Fibroblast of lung (primary cell): ENCODE results near the gene ERICH2. TPM values are rescaled to one million over a fixed set of nuclear protein-coding genes. Genes with fewer than 3 reads are reported as not detected.

Experiments
- DNase-seq, 2 donors: peaks; one replicate each; pipeline versions ENCODE4 v3.0.0 to v3.0.0-alpha.2; 2010; ENCODE audit warnings: low read depth in 2 of 2
- H2AFZ ChIP-seq: 2 replicates; pipeline ENCODE4 v1.5.1; 2012; ENCODE audit warnings: low read length, control low read depth, inconsistent platforms
- H3K27ac ChIP-seq: 2 replicates; pipeline ENCODE4 v1.5.1; 2011; ENCODE audit warnings: low read length, control low read depth; ENCODE audit not compliant: insufficient read depth
- H3K27me3 ChIP-seq: 2 replicates; pipeline ENCODE4 v1.5.1; 2011; ENCODE audit warnings: mild to moderate bottlenecking, low read length; ENCODE audit not compliant: control insufficient read depth, insufficient read depth
- H3K36me3 ChIP-seq: 2 replicates; pipeline ENCODE4 v1.5.1; 2011; ENCODE audit warnings: low read length; ENCODE audit not compliant: control insufficient read depth, insufficient read depth
- H3K4me1 ChIP-seq: 2 replicates; pipeline ENCODE4 v1.5.1; 2011; ENCODE audit warnings: low read length; ENCODE audit not compliant: control insufficient read depth, insufficient read depth; ENCODE audit errors: extremely low read depth
- H3K4me2 ChIP-seq: 2 replicates; pipeline ENCODE4 v1.5.1; 2011; ENCODE audit warnings: low read length, control low read depth; ENCODE audit not compliant: insufficient read depth; ENCODE audit errors: extremely low read depth
- H3K4me3 ChIP-seq, 4 experiments: fragments of 200-600 bp in 1 of 4; sonication (generic) in 1 of 4; replicated peaks in 1 of 4; 2 replicates each; pipeline ENCODE4 v1.5.1; 2011 to 2016; ENCODE audit warnings: low read length in 4 of 4, low read depth in 3 of 4, mild to moderate bottlenecking in 3 of 4, control low read depth in 2 of 4, inconsistent platforms in 1 of 4, mixed read lengths in 1 of 4; ENCODE audit not compliant: insufficient read depth in 1 of 4; ENCODE audit errors: control extremely low read depth in 1 of 4
- H3K79me2 ChIP-seq: 2 replicates; pipeline ENCODE4 v1.5.1; 2012; ENCODE audit warnings: mild to moderate bottlenecking, low read length, inconsistent platforms; ENCODE audit not compliant: control insufficient read depth, insufficient read depth
- H3K9ac ChIP-seq: 2 replicates; pipeline ENCODE4 v1.5.1; 2011; ENCODE audit warnings: mild to moderate bottlenecking, low read length, control low read depth; ENCODE audit not compliant: insufficient read depth
- H3K9me3 ChIP-seq: 2 replicates; pipeline ENCODE4 v1.5.1; 2012; ENCODE audit warnings: low read depth, low read length; ENCODE audit not compliant: control insufficient read depth, insufficient read depth
- H4K20me1 ChIP-seq: 2 replicates; pipeline ENCODE4 v1.5.1; 2011; ENCODE audit warnings: low read length; ENCODE audit not compliant: control insufficient read depth, insufficient read depth; ENCODE audit errors: extremely low read depth
- EZH2 ChIP-seq: IDR thresholded peaks from 2 replicates; pipeline ENCODE4 v1.5.1; 2012; ENCODE audit warnings: low read length, control low read depth, mild to moderate bottlenecking; ENCODE audit errors: missing control alignments
- polyA minus RNA-seq: library from RNA; depleted of rRNA, polyadenylated mRNA; stranded (reverse); fragments of >200 nt; gene quantifications from 2 replicates; pipeline ENCODE4 v1.2.3, GENCODE V29; 2011; ENCODE audit warnings: low replicate concordance
- polyA plus RNA-seq, 2 donors: library from polyadenylated mRNA; depleted of rRNA in 1 of 2; stranded (reverse) in 1 of 2; unstranded in 1 of 2; fragments of >200 nt; gene quantifications; 2 replicates each; pipeline ENCODE4 v1.2.1, GENCODE V29; 2011 to 2012; ENCODE audit warnings: missing spikeins in 1 of 2
- total RNA-seq: library from RNA; depleted of rRNA; stranded (reverse); fragments of >200 nt; gene quantifications from 2 replicates; pipeline ENCODE4 v1.2.1, GENCODE V29; 2014
- TF ChIP-seq, protein P1 (sequence below), 2 donors: IDR thresholded peaks in 1 of 2; conservative IDR thresholded peaks in 1 of 2; 1 replicate in 1 of 2; 2 replicates in 1 of 2; pipeline ENCODE4 v1.5.1; 2011 to 2012; ENCODE audit warnings: low read length in 2 of 2, control low read depth in 1 of 2, inconsistent platforms in 1 of 2, low read depth in 1 of 2, mild to moderate bottlenecking in 1 of 2

The ERICH2 gene, protein sequence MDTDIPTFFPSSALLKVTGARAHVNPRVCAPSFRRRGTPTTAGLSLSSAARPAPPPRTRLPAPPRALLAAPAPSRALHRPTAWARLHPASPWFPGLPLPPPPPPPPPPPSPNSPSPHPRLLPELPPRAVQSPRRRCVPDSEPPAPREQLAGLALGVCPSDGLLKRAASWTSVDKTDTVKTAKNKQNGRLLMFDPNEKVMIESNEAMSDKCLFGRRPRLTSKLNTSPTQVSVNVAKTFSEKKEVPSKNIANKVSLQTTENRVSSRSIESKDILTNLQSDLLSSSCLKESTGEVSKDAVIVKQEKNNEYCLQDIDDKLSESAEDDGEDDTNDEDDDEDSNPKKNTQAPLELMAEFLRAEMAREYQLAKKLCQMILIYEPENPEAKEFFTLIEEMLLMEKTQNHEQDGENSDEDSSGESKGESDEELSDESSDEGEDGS
- 3.1 and 4.1 TPM in 2 replicates for total RNA-seq
- polyA plus RNA-seq: 0.12 TPM in 1 of 2 replicates, not detected in the other
- polyA plus RNA-seq (2012): 0.22 and 0.34 TPM in 2 replicates
- polyA minus RNA-seq: not detected in 2 replicates

DNA sequence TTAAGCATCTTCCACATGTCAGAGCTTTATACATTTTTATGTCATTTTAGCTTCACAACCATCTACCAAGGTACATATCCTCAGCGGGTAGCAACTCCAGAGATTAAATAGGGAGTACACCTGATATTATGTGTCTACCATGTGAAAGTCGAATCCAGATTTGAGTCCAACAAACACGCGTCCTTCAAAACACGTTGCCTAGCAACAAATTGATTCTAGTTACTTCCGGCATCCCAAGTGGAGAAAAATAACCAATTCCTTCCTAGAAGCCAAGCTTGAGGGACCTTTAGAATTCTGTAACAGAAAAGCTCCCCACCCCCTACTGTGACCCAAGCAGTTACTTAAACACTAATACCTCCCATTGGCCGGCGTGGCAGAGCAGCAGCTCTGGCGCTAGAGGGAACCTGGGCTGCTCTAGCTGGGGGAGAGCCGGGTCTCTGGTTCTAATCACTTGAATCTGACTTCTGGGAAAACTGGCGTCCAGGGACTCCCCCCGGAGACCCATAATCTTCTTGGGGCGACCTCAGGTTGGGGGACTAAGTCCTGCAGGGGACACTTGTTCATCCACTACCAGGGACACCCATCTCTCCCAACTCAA is at the start of gene ERICH2:
ERICH2 (plus strand) TSS at position 371 of the 598 bp plus-strand sequence. CDS start 304 bp downstream, outside the sequence.
- H3K4me1 ChIP-seq: no peaks in the 10 kb centered on the region
- H3K9me3 ChIP-seq: no peaks in the 10 kb centered on the region
- TF ChIP-seq, protein P1, sequence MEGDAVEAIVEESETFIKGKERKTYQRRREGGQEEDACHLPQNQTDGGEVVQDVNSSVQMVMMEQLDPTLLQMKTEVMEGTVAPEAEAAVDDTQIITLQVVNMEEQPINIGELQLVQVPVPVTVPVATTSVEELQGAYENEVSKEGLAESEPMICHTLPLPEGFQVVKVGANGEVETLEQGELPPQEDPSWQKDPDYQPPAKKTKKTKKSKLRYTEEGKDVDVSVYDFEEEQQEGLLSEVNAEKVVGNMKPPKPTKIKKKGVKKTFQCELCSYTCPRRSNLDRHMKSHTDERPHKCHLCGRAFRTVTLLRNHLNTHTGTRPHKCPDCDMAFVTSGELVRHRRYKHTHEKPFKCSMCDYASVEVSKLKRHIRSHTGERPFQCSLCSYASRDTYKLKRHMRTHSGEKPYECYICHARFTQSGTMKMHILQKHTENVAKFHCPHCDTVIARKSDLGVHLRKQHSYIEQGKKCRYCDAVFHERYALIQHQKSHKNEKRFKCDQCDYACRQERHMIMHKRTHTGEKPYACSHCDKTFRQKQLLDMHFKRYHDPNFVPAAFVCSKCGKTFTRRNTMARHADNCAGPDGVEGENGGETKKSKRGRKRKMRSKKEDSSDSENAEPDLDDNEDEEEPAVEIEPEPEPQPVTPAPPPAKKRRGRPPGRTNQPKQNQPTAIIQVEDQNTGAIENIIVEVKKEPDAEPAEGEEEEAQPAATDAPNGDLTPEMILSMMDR (conservative IDR thresholded peaks at IDR 0.05 in 1 of 2, IDR thresholded peaks at IDR 0.05 in 1 of 2; ENCODE audit: low read depth in 1 of 2, low read length in 2 of 2): peak; percentile 30 to 39
- no peak for TF ChIP-seq EZH2
- peaks cover 8% of the 10 kb centered on the region for H3K27me3 ChIP-seq
- peak within 1 kb of the TSS; percentile 43 for H3K27ac ChIP-seq
- H2AFZ ChIP-seq: peak within 1 kb of the TSS; percentile 88
- H3K36me3 ChIP-seq: no peaks in the 10 kb centered on the region
- H4K20me1 ChIP-seq: no peaks in the 10 kb centered on the region
- H3K4me2 ChIP-seq: peak within 1 kb of the TSS; percentile 96
- peak within 1 kb of the TSS; percentile 30 for H3K9ac ChIP-seq
- no peaks in the 10 kb centered on the region for H3K79me2 ChIP-seq
- peak within 1 kb of the TSS; percentile 71 to 86 (median 78) for H3K4me3 ChIP-seq
- DNase-seq: peak; percentile 52 to 59

DNA sequence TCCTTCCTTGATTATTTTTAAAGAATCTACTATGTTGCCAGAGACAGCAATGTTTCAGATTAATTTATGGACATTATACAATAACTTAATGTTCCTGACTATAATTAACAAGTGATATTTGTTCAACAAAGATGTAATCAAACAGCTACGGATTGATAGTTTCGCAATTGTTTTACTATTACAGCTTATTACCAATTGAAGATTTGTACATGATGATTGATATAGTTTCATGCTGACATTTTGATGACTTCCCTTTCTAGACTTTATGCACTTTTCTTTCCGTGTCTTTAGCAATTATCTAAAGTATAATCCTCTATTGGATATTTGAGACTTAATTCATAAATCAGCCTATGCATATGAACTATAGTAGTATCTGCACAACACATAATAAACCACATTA is 48.5 kb upstream of the ERICH2 start:
- H3K36me3 ChIP-seq: no peaks in the 10 kb centered on the region
- no peak overlapping the region for H3K4me2 ChIP-seq
- TF ChIP-seq, protein P1 (conservative IDR thresholded peaks at IDR 0.05 in 1 of 2, IDR thresholded peaks at IDR 0.05 in 1 of 2; ENCODE audit: low read depth in 1 of 2, low read length in 2 of 2): no peak
- TF ChIP-seq EZH2: no peak
- DNase-seq: no peak
- no peaks in the 10 kb centered on the region for H4K20me1 ChIP-seq
- H3K27ac ChIP-seq: no peak overlapping the region
- no peaks in the 10 kb centered on the region for H3K79me2 ChIP-seq
- no peaks in the 10 kb centered on the region for H3K9me3 ChIP-seq
- H3K4me3 ChIP-seq: no peak overlapping the region
- H2AFZ ChIP-seq: no peak overlapping the region
- no peaks in the 10 kb centered on the region for H3K4me1 ChIP-seq
- peaks cover 15% of the 10 kb centered on the region for H3K27me3 ChIP-seq
- H3K9ac ChIP-seq: no peak overlapping the region

DNA sequence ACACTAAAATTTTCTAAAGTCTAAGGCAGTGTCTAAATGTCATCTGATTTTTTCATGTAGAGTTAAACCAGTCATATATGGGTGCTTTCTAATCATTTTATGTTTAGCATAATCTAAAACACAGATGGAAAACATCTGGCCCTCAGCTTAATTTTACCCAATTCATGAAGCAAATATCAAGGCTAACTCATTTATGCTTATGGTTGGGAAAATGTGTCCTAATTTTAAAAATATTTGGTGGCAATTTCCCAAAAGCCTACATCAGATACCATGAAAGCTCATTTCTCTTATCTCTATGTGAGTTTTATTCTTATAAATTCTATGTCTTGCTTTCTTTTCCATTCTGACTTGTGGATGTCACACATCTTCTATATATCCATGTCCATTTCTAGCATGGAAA is 47.9 kb upstream of the ERICH2 start:
- no peaks in the 10 kb centered on the region for H3K79me2 ChIP-seq
- H3K9ac ChIP-seq: no peak overlapping the region
- H3K4me2 ChIP-seq: no peak overlapping the region
- no peaks in the 10 kb centered on the region for H3K9me3 ChIP-seq
- no peak overlapping the region for H3K4me3 ChIP-seq
- DNase-seq: no peak
- H3K27ac ChIP-seq: no peak overlapping the region
- H3K36me3 ChIP-seq: no peaks in the 10 kb centered on the region
- no peak for TF ChIP-seq EZH2
- TF ChIP-seq, protein P1 (conservative IDR thresholded peaks at IDR 0.05 in 1 of 2, IDR thresholded peaks at IDR 0.05 in 1 of 2; ENCODE audit: low read depth in 1 of 2, low read length in 2 of 2): no peak
- peaks cover 10% of the 10 kb centered on the region for H3K27me3 ChIP-seq
- no peaks in the 10 kb centered on the region for H4K20me1 ChIP-seq
- H3K4me1 ChIP-seq: no peaks in the 10 kb centered on the region
- H2AFZ ChIP-seq: no peak overlapping the region
